Glutamatergic neuron (in vitro differentiated cells): ENCODE measurements around the gene HTRA3. TPM values are rescaled to one million over a fixed set of nuclear protein-coding genes. Genes with fewer than 3 reads are reported as not detected.

Experiments
- DNase-seq: peaks from one replicate; pipeline ENCODE4 v3.0.0; 2022
- H3K27ac Mint-ChIP-seq: one replicate; pipeline ENCODE4 v1.8.0; 2020; ENCODE audit warnings: mild to moderate bottlenecking, mixed read lengths, inconsistent platforms; ENCODE audit not compliant: unreplicated experiment
- H3K27me3 Mint-ChIP-seq: one replicate; pipeline ENCODE4 v1.8.0; 2020; ENCODE audit warnings: mild to moderate bottlenecking, moderate library complexity, mixed read lengths, inconsistent platforms; ENCODE audit not compliant: unreplicated experiment
- H3K36me3 Mint-ChIP-seq: one replicate; pipeline ENCODE4 v1.8.0; 2020; ENCODE audit warnings: mild to moderate bottlenecking, mixed read lengths, inconsistent platforms; ENCODE audit not compliant: unreplicated experiment
- H3K4me1 Mint-ChIP-seq: one replicate; pipeline ENCODE4 v1.8.0; 2020; ENCODE audit warnings: mild to moderate bottlenecking, low read depth, mixed read lengths, inconsistent platforms; ENCODE audit not compliant: unreplicated experiment
- H3K4me3 Mint-ChIP-seq: one replicate; pipeline ENCODE4 v1.8.0; 2020; ENCODE audit warnings: mild to moderate bottlenecking, mixed read lengths, inconsistent platforms; ENCODE audit not compliant: unreplicated experiment
- H3K9me3 Mint-ChIP-seq: one replicate; pipeline ENCODE4 v1.8.0; 2020; ENCODE audit warnings: mild to moderate bottlenecking, moderate library complexity, mixed read lengths, inconsistent platforms; ENCODE audit not compliant: unreplicated experiment
- CTCF ChIP-seq: fragments of 200-600 bp; sonication (generic); IDR thresholded peaks from one replicate; pipeline ENCODE4 v1.5.0; 2021; ENCODE audit not compliant: partially characterized antibody, unreplicated experiment
- total RNA-seq: library from RNA; stranded (reverse); fragmentation: NEBNext Ultra II Directional; extraction: Animal tissue kit (Norgen Biotek cat#: 25700); gene quantifications from one replicate; pipeline ENCODE4 v1.2.1, GENCODE V29; 2021; ENCODE audit not compliant: unreplicated experiment

Gene HTRA3
- total RNA-seq, 1 donor from 2014 or later, result 0.64 TPM

DNA sequence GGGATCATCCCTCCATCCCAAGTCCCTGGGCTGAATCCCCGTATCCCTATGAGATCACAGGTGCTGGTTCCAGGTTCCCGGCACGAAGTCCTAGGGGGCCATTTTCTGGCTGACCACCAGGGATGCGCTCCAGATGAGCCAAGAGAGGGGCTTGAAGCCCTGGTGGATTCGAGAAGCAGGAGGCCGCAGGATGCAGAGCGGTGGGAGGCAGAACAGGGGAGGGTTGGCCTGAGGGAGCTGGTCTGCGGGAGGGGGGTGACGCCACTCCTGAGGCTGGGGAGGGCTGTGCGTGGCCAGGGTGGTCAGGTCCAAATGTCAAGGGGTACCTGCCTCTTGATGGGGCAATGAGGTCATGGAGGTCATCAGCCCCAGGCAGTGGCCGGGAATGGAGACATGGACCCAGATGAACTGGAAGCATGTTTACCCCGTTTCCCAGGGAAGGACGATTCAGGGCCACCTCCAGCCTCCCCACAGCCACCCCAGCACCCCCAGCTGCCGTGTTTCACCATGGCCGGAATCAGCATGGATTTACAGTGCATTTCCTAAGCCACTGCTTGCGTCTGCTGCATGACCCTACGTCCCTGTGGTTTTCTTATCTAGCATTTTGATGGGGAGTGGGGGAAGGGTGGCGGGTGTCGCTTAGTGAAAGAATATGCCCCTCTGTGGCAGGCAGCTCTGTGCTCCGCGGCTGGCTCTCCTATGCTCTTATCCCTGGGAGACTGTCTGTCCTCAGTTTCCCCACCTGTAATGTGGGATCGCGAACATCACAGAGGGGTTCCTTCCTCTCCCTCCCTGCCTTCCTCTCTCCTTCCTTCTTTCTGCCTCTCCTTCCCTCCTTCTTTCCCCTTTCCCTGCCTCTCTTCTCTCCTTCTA lies 17.0 kb upstream of the HTRA3 start:
- H3K27me3 Mint-ChIP-seq, result peaks cover 4% of the 10 kb centered on the region
- H3K36me3 Mint-ChIP-seq, result peaks cover 5% of the 10 kb centered on the region
- peaks cover 6% of the 10 kb centered on the region for H3K9me3 Mint-ChIP-seq
- no peak for TF ChIP-seq CTCF
- H3K4me3 Mint-ChIP-seq, result no peak overlapping the region
- DNase-seq, result no peak
- no peak overlapping the region for H3K27ac Mint-ChIP-seq
- peaks cover 2% of the 10 kb centered on the region for H3K4me1 Mint-ChIP-seq

GRCh38 chr4:8254076-8254475 lies 15.5 kb upstream of the HTRA3 start:
- H3K4me1 Mint-ChIP-seq, result peaks cover 2% of the 10 kb centered on the region

GRCh38 chr4:8255698-8256441 lies 13.7 kb upstream of the HTRA3 start:
- no peak for DNase-seq
- Mint-ChIP-seq H3K36me3 (peaks cover 5% of the 10 kb centered on the region), H3K9me3 (peaks cover 6% of the 10 kb centered on the region), H3K4me3 (no peak overlapping the region), H3K4me1 (peaks cover 2% of the 10 kb centered on the region), H3K27ac (no peak overlapping the region), H3K27me3 (peaks cover 3% of the 10 kb centered on the region)
- no peak for TF ChIP-seq CTCF

More at GRCh38 chr4:8254076-8254475, 15.5 kb upstream of the HTRA3 start:
- DNase-seq, result no peak
- no peak overlapping the region for H3K4me3 Mint-ChIP-seq
- H3K27ac Mint-ChIP-seq, result no peak overlapping the region
- H3K27me3 Mint-ChIP-seq, result peaks cover 2% of the 10 kb centered on the region
- peaks cover 5% of the 10 kb centered on the region for H3K36me3 Mint-ChIP-seq
- no peak for TF ChIP-seq CTCF
- H3K9me3 Mint-ChIP-seq, result peaks cover 6% of the 10 kb centered on the region

GRCh38 chr4:8257854-8258253 lies 11.7 kb upstream of the HTRA3 start:
- DNase-seq, result no peak
- peaks cover 5% of the 10 kb centered on the region for H3K36me3 Mint-ChIP-seq
- H3K27ac Mint-ChIP-seq, result no peak overlapping the region
- H3K9me3 Mint-ChIP-seq, result peaks cover 6% of the 10 kb centered on the region
- no peaks in the 10 kb centered on the region for H3K4me1 Mint-ChIP-seq
- H3K4me3 Mint-ChIP-seq, result no peak overlapping the region
- peaks cover 3% of the 10 kb centered on the region for H3K27me3 Mint-ChIP-seq
- TF ChIP-seq CTCF, result no peak
